Liver (tissue), 9 donors: ENCODE measurements around the gene POLG. TPM values are rescaled to one million over a fixed set of nuclear protein-coding genes. Genes with fewer than 3 reads are reported as not detected.

ENCODE experiments used
- DNase-seq: peaks from one replicate; pipeline ENCODE4 v3.0.0-alpha.2; 2017; ENCODE audit warnings: low spot score
- H3K27ac ChIP-seq, 2 donors: one replicate each; pipeline ENCODE4 v1.7.0; 2013; ENCODE audit warnings: inconsistent platforms in 2 of 2, low read length in 2 of 2, control low read depth in 1 of 2, low read depth in 1 of 2, mild to moderate bottlenecking in 1 of 2
- H3K27me3 ChIP-seq, 4 donors: one replicate each; pipeline versions ENCODE4 v1.6.1 to v1.7.0; 2013; ENCODE audit warnings: low read length in 3 of 4, inconsistent platforms in 1 of 4, mild to moderate bottlenecking in 1 of 4, moderate library complexity in 1 of 4; ENCODE audit not compliant: control insufficient read depth in 4 of 4, insufficient read depth in 4 of 4
- H3K36me3 ChIP-seq, 4 donors: one replicate each; pipeline versions ENCODE4 v1.6.1 to v1.7.0; 2013; ENCODE audit warnings: low read length in 3 of 4, mild to moderate bottlenecking in 3 of 4, low read depth in 1 of 4, moderate library complexity in 1 of 4; ENCODE audit not compliant: control insufficient read depth in 4 of 4, insufficient read depth in 3 of 4
- H3K4me1 ChIP-seq, 4 donors: one replicate each; pipeline versions ENCODE4 v1.6.1 to v1.7.0; 2013; ENCODE audit warnings: low read length in 3 of 4, mild to moderate bottlenecking in 3 of 4, moderate library complexity in 1 of 4; ENCODE audit not compliant: control insufficient read depth in 4 of 4, insufficient read depth in 4 of 4
- H3K4me3 ChIP-seq, 3 donors: one replicate each; pipeline versions ENCODE4 v1.6.1 to v1.7.0; 2013; ENCODE audit warnings: low read length in 3 of 3, control low read depth in 1 of 3, low read depth in 1 of 3, mild to moderate bottlenecking in 1 of 3
- H3K9ac ChIP-seq, 2 donors: one replicate each; pipeline ENCODE4 v1.7.0; 2013; ENCODE audit warnings: low read length in 2 of 2, mild to moderate bottlenecking in 2 of 2, moderate library complexity in 2 of 2, control low read depth in 1 of 2, low read depth in 1 of 2
- H3K9me3 ChIP-seq, 4 donors: one replicate each; pipeline versions ENCODE4 v1.6.1 to v1.7.0; 2013; ENCODE audit warnings: low read length in 3 of 4; ENCODE audit not compliant: control insufficient read depth in 4 of 4
- ATF3 ChIP-seq: IDR thresholded peaks from 2 replicates; pipeline ENCODE4 v1.6.1; 2016; ENCODE audit warnings: antibody characterized with exemption
- CTCF ChIP-seq: fragments of 150-350 bp; IDR thresholded peaks from 2 replicates; pipeline ENCODE4 v1.5.1; 2017; ENCODE audit warnings: improper control_type of control experiment, low read depth, low read length; ENCODE audit not compliant: missing input control
- EGR1 ChIP-seq, 2 donors: IDR thresholded peaks; 2 replicates each; pipeline ENCODE4 v1.6.1; 2016 to 2018; ENCODE audit warnings: antibody characterized with exemption in 2 of 2, low read depth in 2 of 2
- FOXA1 ChIP-seq: IDR thresholded peaks from 2 replicates; pipeline ENCODE4 v1.6.1; 2016; ENCODE audit warnings: antibody characterized with exemption
- FOXA2 ChIP-seq: IDR thresholded peaks from 2 replicates; pipeline ENCODE4 v1.6.1; 2016; ENCODE audit warnings: antibody characterized with exemption
- HNF4A ChIP-seq, 2 donors: conservative IDR thresholded peaks; 2 replicates each; pipeline ENCODE4 v1.6.1; 2016; ENCODE audit warnings: antibody characterized with exemption in 2 of 2, mild to moderate bottlenecking in 2 of 2
- HNF4G ChIP-seq: IDR thresholded peaks from 2 replicates; pipeline ENCODE4 v1.6.1; 2016; ENCODE audit warnings: antibody characterized with exemption
- JUND ChIP-seq, 2 donors: IDR thresholded peaks; 2 replicates each; pipeline ENCODE4 v1.6.1; 2016; ENCODE audit warnings: antibody characterized with exemption in 2 of 2
- MAX ChIP-seq: IDR thresholded peaks from 2 replicates; pipeline ENCODE4 v1.6.1; 2016; ENCODE audit warnings: antibody characterized with exemption
- RAD21 ChIP-seq, 2 donors: IDR thresholded peaks; 2 replicates each; pipeline ENCODE4 v1.6.1; 2016; ENCODE audit warnings: antibody characterized with exemption in 2 of 2, mild to moderate bottlenecking in 2 of 2
- RXRA ChIP-seq, 2 donors: IDR thresholded peaks; 2 replicates each; pipeline ENCODE4 v1.6.1; 2017 to 2018; ENCODE audit warnings: antibody characterized with exemption in 2 of 2, mild to moderate bottlenecking in 1 of 2
- SP1 ChIP-seq: IDR thresholded peaks from 2 replicates; pipeline ENCODE4 v1.6.1; 2018; ENCODE audit warnings: antibody characterized with exemption, mild to moderate bottlenecking
- TAF1 ChIP-seq: conservative IDR thresholded peaks from 2 replicates; pipeline ENCODE4 v1.6.1; 2016; ENCODE audit warnings: antibody characterized with exemption, mild to moderate bottlenecking
- YY1 ChIP-seq: IDR thresholded peaks from 2 replicates; pipeline ENCODE4 v1.6.1; 2016; ENCODE audit warnings: antibody characterized with exemption, mild to moderate bottlenecking
- ZBTB33 ChIP-seq: IDR thresholded peaks from 2 replicates; pipeline ENCODE4 v1.6.1; 2016; ENCODE audit warnings: antibody characterized with exemption
- WGBS: extraction: QIAGEN DNeasy Blood & Tissue Kit; methylation state at CpG from one replicate; pipeline ENCODE4 v1.1.7; 2013; 5-methylcytosine and 5-hydroxymethylcytosine counted together
- polyA plus RNA-seq, 2 donors: library from polyadenylated mRNA; stranded (reverse) in 1 of 2; unstranded in 1 of 2; fragments of 200-250 nt in 1 of 2; fragments of >200 nt in 1 of 2; fragmentation: Nextera tagmentation in 1 of 2; extraction: Ambion mirVana in 1 of 2; gene quantifications; one replicate each; pipeline versions ENCODE4 v1.2.1 to v1.2.3, GENCODE V29; 2013 to 2015
- total RNA-seq, 2 donors: library from RNA; depleted of rRNA; stranded (reverse); fragments of >200 nt; gene quantifications; one replicate each; pipeline ENCODE4 v1.2.3, GENCODE V29; 2014
- donor health status: healthy.
- donor health status: healthy.
- donor health status: healthy.
- donor health status: healthy.
- donor health status: healthy.

POLG gene
- total and polyA plus RNA-seq, 4 donors: 15.2 to 53.1 (median 31.4) TPM

- no peak for TF ChIP-seq JUND (IDR thresholded peaks at IDR 0.05)
- no peak for TF ChIP-seq RAD21 (IDR thresholded peaks at IDR 0.05)
- Histone ChIP-seq H3K36me3 (no peaks in the 10 kb centered on the region), H3K4me3 (no peak overlapping the region), H3K4me1 (peaks cover 0 to 8% (median 4%) of the 10 kb centered on the region in 4 donors), H3K27ac (no peak overlapping the region), H3K9ac (no peak overlapping the region), H3K9me3 (no peaks in the 10 kb centered on the region), H3K27me3 (peaks cover 0 to 17% (median 2%) of the 10 kb centered on the region in 4 donors)
- DNase-seq: no peak
- 64% methylated on average over 2 of the region's 2 CpGs for WGBS
Measured at GRCh38 chr15:89353991-89354390, 19.4 kb upstream of the POLG start.

- no peak overlapping the region for H3K9ac ChIP-seq
- H3K27ac ChIP-seq: no peak overlapping the region
- H3K36me3 ChIP-seq: no peaks in the 10 kb centered on the region
- TF ChIP-seq EGR1 (IDR thresholded peaks at IDR 0.05; ENCODE audit: low read depth in 2 of 2): no peak
- TF ChIP-seq TAF1: no peak
- no peak for TF ChIP-seq CTCF
- no peak for TF ChIP-seq HNF4G
- TF ChIP-seq HNF4A (conservative IDR thresholded peaks at IDR 0.05): no peak
- no peak for TF ChIP-seq SP1
- TF ChIP-seq ZBTB33: no peak
- no peak for DNase-seq
- WGBS: 76% methylated on average over 4 of the region's 4 CpGs
- H3K27me3 ChIP-seq: peaks cover 0 to 10% (median 2%) of the 10 kb centered on the region in 4 donors
- peaks cover 0 to 5% (median 0%) of the 10 kb centered on the region in 4 donors for H3K4me1 ChIP-seq
- H3K9me3 ChIP-seq: no peaks in the 10 kb centered on the region
- H3K4me3 ChIP-seq: no peak overlapping the region
Measured at GRCh38 chr15:89352476-89352875, 17.9 kb upstream of the POLG start.

- H3K4me3 ChIP-seq: no peak overlapping the region
- no peak overlapping the region for H3K27ac ChIP-seq
- TF ChIP-seq RXRA (IDR thresholded peaks at IDR 0.05) (no peak), EGR1 (IDR thresholded peaks at IDR 0.05; ENCODE audit: low read depth in 2 of 2) (no peak), HNF4A (conservative IDR thresholded peaks at IDR 0.05) (no peak), JUND (IDR thresholded peaks at IDR 0.05) (no peak), ATF3 (no peak), HNF4G (no peak), FOXA2 (no peak), MAX (no peak), ZBTB33 (no peak), CTCF (no peak), YY1 (no peak), FOXA1 (no peak)
- WGBS: 68% methylated on average over 5 of the region's 5 CpGs
- H3K9ac ChIP-seq: no peak overlapping the region
- no peak for DNase-seq
- H3K9me3 ChIP-seq: no peaks in the 10 kb centered on the region
- no peaks in the 10 kb centered on the region for H3K36me3 ChIP-seq
- H3K4me1 ChIP-seq: no peaks in the 10 kb centered on the region
- peaks cover 0 to 4% (median 0%) of the 10 kb centered on the region in 4 donors for H3K27me3 ChIP-seq
Measured at GRCh38 chr15:89349206-89349558, 14.6 kb upstream of the POLG start.
